ENCODE measurements around the gene ADAMTS6.

Gene ADAMTS6

DNA sequence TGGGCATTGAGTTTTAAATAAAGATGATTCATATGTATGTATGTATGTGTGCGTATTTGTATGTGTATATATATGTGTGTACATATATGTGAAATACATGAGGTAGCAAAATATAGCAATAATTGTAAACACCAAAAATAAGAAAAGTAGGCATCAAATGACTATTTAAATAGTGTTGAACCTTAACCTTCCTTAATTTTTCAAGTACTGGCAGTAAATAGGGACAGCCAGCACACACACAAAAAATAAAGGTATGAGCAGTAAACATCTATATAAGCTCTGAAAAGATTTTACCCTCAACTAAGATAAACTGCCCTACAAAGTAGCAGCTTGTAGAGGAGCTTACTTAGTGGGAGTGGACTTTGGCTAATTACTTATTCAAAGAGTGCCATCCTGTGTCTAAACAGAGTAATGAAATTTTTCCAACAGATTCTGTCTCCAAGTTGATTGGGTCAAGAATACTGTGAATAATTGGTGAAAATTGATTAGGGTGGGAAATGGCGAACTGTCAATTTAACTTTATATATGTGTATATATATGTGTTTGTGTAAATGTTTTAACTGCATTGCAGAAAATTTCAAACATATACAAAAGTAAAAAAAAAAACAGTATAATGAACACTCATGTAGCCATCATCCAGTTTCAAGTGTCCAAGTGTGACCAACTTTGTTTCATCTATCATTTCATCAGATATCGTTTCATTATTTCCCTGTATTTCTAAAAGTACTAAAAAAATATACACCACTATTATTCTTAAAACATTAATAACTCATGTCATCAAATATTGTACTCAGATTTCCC, 2.0 kb upstream of the ADAMTS6 start:
- H3K9me3 ChIP-seq (ENCODE audit: control insufficient read depth, insufficient read depth, low read length): no peaks in the 10 kb centered on the region
- H3K4me1 ChIP-seq (ENCODE audit: control insufficient read depth, low read length): peaks cover 30% of the 10 kb centered on the region
- H4K20me1 ChIP-seq (ENCODE audit: control insufficient read depth, insufficient read depth, low read depth, low read length): no peaks in the 10 kb centered on the region
- H3K27me3 ChIP-seq (ENCODE audit: control insufficient read depth, low read length): peaks cover 42% of the 10 kb centered on the region
- H3K4me3 ChIP-seq (ENCODE audit: low read length): no peak overlapping the region
- H3K79me2 ChIP-seq (ENCODE audit: control insufficient read depth, low read length): no peaks in the 10 kb centered on the region
- H3K9me2 ChIP-seq (replicated peaks; ENCODE audit: control insufficient read depth, low read length): no peaks in the 10 kb centered on the region
- TF ChIP-seq EZH2phosphoT487 (IDR thresholded peaks at IDR 0.05; ENCODE audit: borderline replicate concordance, low read length): no peak
- TF ChIP-seq, protein P1, sequence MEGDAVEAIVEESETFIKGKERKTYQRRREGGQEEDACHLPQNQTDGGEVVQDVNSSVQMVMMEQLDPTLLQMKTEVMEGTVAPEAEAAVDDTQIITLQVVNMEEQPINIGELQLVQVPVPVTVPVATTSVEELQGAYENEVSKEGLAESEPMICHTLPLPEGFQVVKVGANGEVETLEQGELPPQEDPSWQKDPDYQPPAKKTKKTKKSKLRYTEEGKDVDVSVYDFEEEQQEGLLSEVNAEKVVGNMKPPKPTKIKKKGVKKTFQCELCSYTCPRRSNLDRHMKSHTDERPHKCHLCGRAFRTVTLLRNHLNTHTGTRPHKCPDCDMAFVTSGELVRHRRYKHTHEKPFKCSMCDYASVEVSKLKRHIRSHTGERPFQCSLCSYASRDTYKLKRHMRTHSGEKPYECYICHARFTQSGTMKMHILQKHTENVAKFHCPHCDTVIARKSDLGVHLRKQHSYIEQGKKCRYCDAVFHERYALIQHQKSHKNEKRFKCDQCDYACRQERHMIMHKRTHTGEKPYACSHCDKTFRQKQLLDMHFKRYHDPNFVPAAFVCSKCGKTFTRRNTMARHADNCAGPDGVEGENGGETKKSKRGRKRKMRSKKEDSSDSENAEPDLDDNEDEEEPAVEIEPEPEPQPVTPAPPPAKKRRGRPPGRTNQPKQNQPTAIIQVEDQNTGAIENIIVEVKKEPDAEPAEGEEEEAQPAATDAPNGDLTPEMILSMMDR (IDR thresholded peaks at IDR 0.05; ENCODE audit: low read depth, low read length, poor library complexity, severe bottlenecking): peak; percentile 54
- H3K4me2 ChIP-seq (ENCODE audit: low read length): peak overlapping the region; percentile 86
- H3K27ac ChIP-seq (ENCODE audit: low read depth, low read length): no peak overlapping the region
- H3F3A ChIP-seq (ENCODE audit: control insufficient read depth, insufficient read depth): no peaks in the 10 kb centered on the region
- no peaks in the 10 kb centered on the region for H3K36me3 ChIP-seq (ENCODE audit: control insufficient read depth, low read length)

DNA sequence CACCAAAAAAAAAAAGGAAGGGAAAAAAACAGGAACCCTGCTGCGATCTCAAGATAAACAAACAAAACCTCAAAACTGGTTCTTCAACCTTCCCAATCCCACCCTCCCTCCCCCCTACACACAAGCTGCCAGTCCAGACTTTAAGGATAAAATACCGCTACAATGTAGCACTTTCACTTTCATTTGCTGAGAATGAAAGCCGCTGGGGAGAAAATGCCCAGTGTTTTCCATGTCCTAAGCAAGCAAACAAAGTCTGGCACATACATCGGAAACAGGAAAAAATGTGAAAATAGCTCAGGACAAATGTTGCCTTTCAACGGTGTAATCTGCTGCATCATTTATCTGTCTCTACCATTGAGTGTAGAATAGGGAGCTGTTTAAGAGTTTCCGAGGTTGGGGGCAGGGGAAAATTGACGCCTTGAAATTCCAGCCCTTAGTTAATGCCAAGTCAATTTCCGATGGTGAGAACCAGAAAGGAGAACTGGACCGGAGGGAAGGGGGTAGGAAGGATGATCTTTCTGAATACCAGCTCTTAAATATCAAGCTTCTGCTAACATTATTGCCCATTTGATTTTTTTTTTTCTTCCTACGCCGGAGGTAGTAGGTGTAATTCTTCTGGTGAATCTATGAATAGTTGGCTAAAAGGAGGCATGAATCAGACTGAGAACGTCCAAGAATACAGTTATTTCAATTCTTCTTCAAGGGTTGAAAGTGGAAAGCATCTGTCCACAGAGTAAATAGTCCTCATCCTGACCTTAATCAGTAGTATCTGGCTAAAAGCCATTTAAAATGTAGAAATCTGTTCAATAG, 1.2 kb upstream of the ADAMTS6 start:
- Histone ChIP-seq H3K9me2 (replicated peaks; ENCODE audit: control insufficient read depth, low read length) (no peaks in the 10 kb centered on the region), H3K36me3 (ENCODE audit: control insufficient read depth, low read length) (no peaks in the 10 kb centered on the region), H3K4me1 (ENCODE audit: control insufficient read depth, low read length) (peaks cover 30% of the 10 kb centered on the region), H4K20me1 (ENCODE audit: control insufficient read depth, insufficient read depth, low read depth, low read length) (no peaks in the 10 kb centered on the region), H3K9me3 (ENCODE audit: control insufficient read depth, insufficient read depth, low read length) (no peaks in the 10 kb centered on the region), H3K27me3 (ENCODE audit: control insufficient read depth, low read length) (peaks cover 48% of the 10 kb centered on the region), H3K79me2 (ENCODE audit: control insufficient read depth, low read length) (no peaks in the 10 kb centered on the region), H3K27ac (ENCODE audit: low read depth, low read length) (no peak overlapping the region), H3K4me3 (ENCODE audit: low read length) (peak overlapping the region; percentile 71), H3F3A (ENCODE audit: control insufficient read depth, insufficient read depth) (no peaks in the 10 kb centered on the region), H3K4me2 (ENCODE audit: low read length) (peak overlapping the region; percentile 86)
- TF ChIP-seq, protein P1 (IDR thresholded peaks at IDR 0.05; ENCODE audit: low read depth, low read length, poor library complexity, severe bottlenecking): no peak
- no peak for TF ChIP-seq EZH2phosphoT487 (IDR thresholded peaks at IDR 0.05; ENCODE audit: borderline replicate concordance, low read length)

DNA sequence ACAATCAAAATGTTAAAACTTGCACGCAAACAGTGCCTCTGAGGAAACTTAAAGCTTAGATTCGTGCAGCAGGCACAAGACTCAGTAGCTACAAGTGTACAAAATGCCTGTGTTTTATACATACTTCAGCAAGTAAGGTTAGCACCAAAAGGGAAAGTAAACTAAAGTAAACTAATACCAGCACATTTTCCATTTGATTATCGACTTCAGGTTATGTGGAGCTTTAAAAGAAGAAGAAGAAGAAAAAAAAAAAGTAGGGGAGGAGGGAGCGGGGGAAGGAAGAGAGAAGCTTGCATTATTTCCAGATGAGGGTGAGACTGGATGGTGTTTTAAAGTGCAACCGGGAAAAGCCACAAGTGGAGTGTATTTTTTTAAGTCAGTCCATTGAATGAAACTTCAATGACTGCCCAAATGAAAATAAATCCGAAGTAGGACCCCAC, 596 bp upstream of the ADAMTS6 start:
- H3K36me3 ChIP-seq (ENCODE audit: control insufficient read depth, low read length): no peaks in the 10 kb centered on the region
- peaks cover 30% of the 10 kb centered on the region for H3K4me1 ChIP-seq (ENCODE audit: control insufficient read depth, low read length)
- no peak overlapping the region for H3K27ac ChIP-seq (ENCODE audit: low read depth, low read length)
- no peaks in the 10 kb centered on the region for H3K9me2 ChIP-seq (replicated peaks; ENCODE audit: control insufficient read depth, low read length)
- H3F3A ChIP-seq (ENCODE audit: control insufficient read depth, insufficient read depth): no peaks in the 10 kb centered on the region
- H3K9me3 ChIP-seq (ENCODE audit: control insufficient read depth, insufficient read depth, low read length): no peaks in the 10 kb centered on the region
- H3K4me3 ChIP-seq (ENCODE audit: low read length): peak overlapping the region; percentile 71
- H3K79me2 ChIP-seq (ENCODE audit: control insufficient read depth, low read length): no peaks in the 10 kb centered on the region
- TF ChIP-seq, protein P1 (IDR thresholded peaks at IDR 0.05; ENCODE audit: low read depth, low read length, poor library complexity, severe bottlenecking): no peak
- peak; percentile 28; the same call in 1 of the 2 replicates for TF ChIP-seq EZH2phosphoT487 (IDR thresholded peaks at IDR 0.05; ENCODE audit: borderline replicate concordance, low read length)
- no peaks in the 10 kb centered on the region for H4K20me1 ChIP-seq (ENCODE audit: control insufficient read depth, insufficient read depth, low read depth, low read length)
- H3K27me3 ChIP-seq (ENCODE audit: control insufficient read depth, low read length): peaks cover 48% of the 10 kb centered on the region
- peak overlapping the region; percentile 86 for H3K4me2 ChIP-seq (ENCODE audit: low read length)
